B cell (primary cell): ENCODE measurements around the gene TRIM40. TPM values are rescaled to one million over a fixed set of nuclear protein-coding genes. Genes with fewer than 3 reads are reported as not detected.
A peak's percentile ranks its signal among the peaks of the same experiment; 100 is the strongest.

Experiments used
- ATAC-seq: fragments of 200-7000 bp; cut with Tn5 transposase; one replicate; pipeline ENCODE4 v1.10.0; 2021; ENCODE audit warnings: low read depth, mild to moderate bottlenecking, moderate number of reproducible peaks, moderate library complexity
- CTCF ChIA-PET: fragments of 350-600 bp; sonication (Branson Sonifier 250); formaldehyde crosslinking; loops from one replicate; lab custom pipeline; 2021; ENCODE audit warnings: antibody characterized with exemption, inconsistent platforms; lab: Charles Lee
- POLR2A ChIA-PET: fragments of 350-600 bp; sonication (Branson Sonifier 250); formaldehyde crosslinking; loops from one replicate; lab custom pipeline; 2021; ENCODE audit warnings: antibody characterized with exemption; lab: Charles Lee
- DNase-seq: peaks from one replicate; pipeline ENCODE4 v3.0.0; 2013
- H2AFZ ChIP-seq: 2 replicates; pipeline ENCODE4 v1.6.1; 2012; ENCODE audit warnings: mild to moderate bottlenecking, low read depth, low read length; ENCODE audit not compliant: insufficient read depth, poor library complexity, severe bottlenecking
- H3K27ac ChIP-seq, 2 donors: 1 replicate in 1 of 2; 2 replicates in 1 of 2; pipeline ENCODE4 v1.5.1; 2012 to 2013; ENCODE audit warnings: low read length in 2 of 2, mild to moderate bottlenecking in 2 of 2, moderate library complexity in 1 of 2
- H3K27me3 ChIP-seq, 4 experiments: fragments of 200-600 bp in 1 of 4; sonication (generic) in 1 of 4; replicated peaks in 1 of 4; 1 replicate in 2 of 4; 2 replicates in 2 of 4; pipeline versions ENCODE4 v1.6.1 to v1.7.0; 2013 to 2016; ENCODE audit warnings: low read length in 3 of 4, mild to moderate bottlenecking in 2 of 4, mixed read lengths in 1 of 4, moderate library complexity in 1 of 4; ENCODE audit not compliant: insufficient read depth in 4 of 4, control insufficient read depth in 3 of 4; ENCODE audit errors: control extremely low read depth in 1 of 4
- H3K36me3 ChIP-seq, 2 experiments: replicated peaks in 1 of 2; 1 replicate in 1 of 2; 2 replicates in 1 of 2; pipeline versions ENCODE4 v1.6.1 to v1.7.1; 2013; ENCODE audit warnings: low read length in 1 of 2; ENCODE audit not compliant: insufficient read depth in 2 of 2, control insufficient read depth in 1 of 2; ENCODE audit errors: control extremely low read depth in 1 of 2, extremely low read depth in 1 of 2
- H3K4me1 ChIP-seq, 2 donors: fragments of 200-600 bp in 1 of 2; sonication (generic) in 1 of 2; 1 replicate in 1 of 2; 2 replicates in 1 of 2; pipeline versions ENCODE4 v1.5.1 to v1.6.1; 2013 to 2017; ENCODE audit warnings: low read length in 2 of 2; ENCODE audit not compliant: control insufficient read depth in 2 of 2, insufficient read depth in 2 of 2
- H3K4me2 ChIP-seq: replicated peaks from 2 replicates; pipeline ENCODE3; 2012; ENCODE audit warnings: mild to moderate bottlenecking, low read depth, low read length; ENCODE audit not compliant: poor library complexity, severe bottlenecking
- H3K4me3 ChIP-seq, 5 experiments: fragments of 200-600 bp in 1 of 5; sonication (generic) in 1 of 5; 1 replicate in 3 of 5; 2 replicates in 2 of 5; pipeline versions ENCODE4 v1.5.1 to v1.7.0; 2011 to 2016; ENCODE audit warnings: low read length in 4 of 5, mild to moderate bottlenecking in 4 of 5, low read depth in 2 of 5, control low read depth in 1 of 5, moderate library complexity in 1 of 5; ENCODE audit not compliant: insufficient read depth in 1 of 5; ENCODE audit errors: control extremely low read depth in 1 of 5, extremely low read depth in 1 of 5
- H3K79me2 ChIP-seq: fragments of 200-600 bp; sonication (generic); one replicate; pipeline ENCODE4 v1.6.0; 2016; ENCODE audit warnings: low read length; ENCODE audit not compliant: control insufficient read depth, insufficient read depth
- H3K9ac ChIP-seq: fragments of 200-600 bp; sonication (generic); 2 replicates; pipeline ENCODE4 v1.6.1; 2017; ENCODE audit warnings: mild to moderate bottlenecking, low read length, moderate library complexity
- H3K9me3 ChIP-seq, 3 donors: one replicate each; pipeline versions ENCODE4 v1.6.1 to v1.7.1; 2013; ENCODE audit warnings: low read length in 2 of 3; ENCODE audit not compliant: control insufficient read depth in 2 of 3, insufficient read depth in 1 of 3; ENCODE audit errors: control extremely low read depth in 1 of 3
- H4K20me1 ChIP-seq: 2 replicates; pipeline ENCODE4 v1.6.0; 2012; ENCODE audit warnings: mild to moderate bottlenecking, low read length; ENCODE audit not compliant: insufficient read depth, control insufficient read depth, poor library complexity, severe bottlenecking
- H3K27ac Mint-ChIP-seq: one replicate; pipeline ENCODE4 v1.8.0; 2021; ENCODE audit warnings: mixed read lengths
- H3K27me3 Mint-ChIP-seq: one replicate; pipeline ENCODE4 v1.8.0; 2021; ENCODE audit warnings: mixed read lengths
- H3K4me1 Mint-ChIP-seq: one replicate; pipeline ENCODE4 v1.8.0; 2021; ENCODE audit warnings: mixed read lengths
- H3K4me3 Mint-ChIP-seq: one replicate; pipeline ENCODE4 v1.8.0; 2021; ENCODE audit warnings: mixed read lengths
- H3K9me3 Mint-ChIP-seq: one replicate; pipeline ENCODE4 v1.8.0; 2022; ENCODE audit warnings: mixed read lengths; ENCODE audit not compliant: insufficient read depth
- CTCF ChIP-seq: fragments of 200-600 bp; IDR thresholded peaks from one replicate; pipeline ENCODE4 v1.8.0; 2022; ENCODE audit warnings: antibody characterized with exemption, mild to moderate bottlenecking
- EZH2 ChIP-seq: IDR thresholded peaks from 2 replicates; pipeline ENCODE4 v1.6.1; 2012; ENCODE audit warnings: borderline replicate concordance, low read depth, mild to moderate bottlenecking, moderate library complexity, low read length; ENCODE audit not compliant: insufficient read depth, poor library complexity, severe bottlenecking
- WGBS: methylation state at CpG from one replicate; pipeline ENCODE4 v1.1.5; 2013; ENCODE audit warnings: missing lambda C conversion rate; ENCODE audit not compliant: insufficient coverage; 5-methylcytosine and 5-hydroxymethylcytosine counted together
- intact Hi-C: fragments of 100-400 bp; cut with micrococcal nuclease; formaldehyde crosslinking; loops from one replicate; pipeline ENCODE4 v1.10.0; 2022
- polyA plus RNA-seq: library from polyadenylated mRNA; depleted of rRNA; stranded (reverse); fragments of >200 nt; gene quantifications from 2 replicates; pipeline ENCODE4 v1.2.3, GENCODE V29; 2012
- total RNA-seq, 2 donors: library from RNA; stranded (reverse); fragments of 120-200 nt in 1 of 2; gene quantifications; 1 replicate in 1 of 2; 2 replicates in 1 of 2; pipeline versions ENCODE4 v1.2.3 to v1.2.4, GENCODE V29; 2013 to 2022

The TRIM40 gene
- total and polyA plus RNA-seq, 2 donors (not counting 1 experiment from before 2014, with no cell fraction given) = not detected

- no peaks in the 10 kb centered on the region for H3K79me2 ChIP-seq
- 6% methylated on average over 60 of the region's 62 CpGs for WGBS
These were observed 35.9 kb downstream of the TRIM40 start for GRCh38 chr6:30171677-30172471.

More at GRCh38 chr6:30171677-30172471, 35.9 kb downstream of the TRIM40 start:
- ChIA-PET CTCF (interaction anchor here (0.6 to 1.7 kb wide), 4 partner anchors 19 to 70 kb away, joined by 3 to 5 read pairs (median 4); no protein-coding TSS in a partner anchor), POLR2A (no interaction called here)
- intact Hi-C loops = loop anchor here (2.0 to 5.0 kb wide), 2 partner anchors 35 to 69 kb away; no protein-coding TSS in a partner anchor
- DNase-seq (peak; percentile 41), ATAC-seq (no peak)
- Histone ChIP-seq H3K9ac (peak overlapping the region; percentile 6), H3K27me3 (peaks cover 0 to 48% (median 35%) of the 10 kb centered on the region in 4 experiments), H2AFZ (peak overlapping the region; percentile 69), H3K27ac (no peak overlapping the region), H3K4me1 (peaks cover 8 to 12% of the 10 kb centered on the region in 2 donors), H3K9me3 (no peaks in the 10 kb centered on the region), H3K4me2 (peak overlapping the region; percentile 68), H4K20me1 (no peaks in the 10 kb centered on the region), H3K36me3 (no peaks in the 10 kb centered on the region), H3K4me3 (peak overlapping the region in 3 of 5 experiments; percentile 9 to 31 (median 15))
- TF ChIP-seq EZH2 = no peak
- TF ChIP-seq CTCF = no peak
- Mint-ChIP-seq H3K4me3 (peak overlapping the region; percentile 67), H3K27me3 (peaks cover 76% of the 10 kb centered on the region), H3K9me3 (no peaks in the 10 kb centered on the region), H3K4me1 (peaks cover 4% of the 10 kb centered on the region), H3K27ac (no peak overlapping the region)
